K562 (cell line): ENCODE measurements around the gene NARF. TPM values are rescaled to one million over a fixed set of nuclear protein-coding genes. Genes with fewer than 3 reads are reported as not detected.

Experiments used
- ATAC-seq: fragments of 200-7000 bp; cut with Tn5 transposase; 3 replicates; pipeline ENCODE4 v1.9.1; 2020; ENCODE audit warnings: moderate library complexity
- BruUV-seq: library from RNA; stranded (reverse); fragments of 400-500 nt; replicated peaks from 2 replicates; lab custom pipeline; 2021; lab: Mats Ljungman, UMichigan
- CTCF ChIA-PET: fragments of 300-600 bp; formaldehyde crosslinking; extraction: SDS; loops from one replicate; lab custom pipeline; 2021; ENCODE audit warnings: low intra/inter-chr PET ratio; lab: Yijun Ruan, JAX
- POLR2A ChIA-PET: fragments of 300-600, 350-650 bp; sonication (Branson Sonifier 250); formaldehyde crosslinking; extraction: SDS; loops from one replicate; lab custom pipeline; 2021; ENCODE audit warnings: antibody characterized with exemption, inconsistent platforms; lab: Yijun Ruan, JAX
- DNase-seq, 4 experiments: peaks; one replicate each; pipeline versions ENCODE4 v3.0.0 to v3.0.0-alpha.2; 2011 to 2018; ENCODE audit warnings: low spot score in 3 of 4, mixed read lengths in 3 of 4; ENCODE audit errors: extremely low read depth in 1 of 4
- FAIRE-seq: peaks from 2 replicates; lab custom pipeline; 2011; peaks lifted over from hg19 to GRCh38; lab: Jason Lieb, UNC
- H2AFZ ChIP-seq: 2 replicates; pipeline ENCODE4 v1.6.0; 2011; ENCODE audit warnings: low read depth, low read length, control low read depth, inconsistent platforms
- H3K27ac ChIP-seq: fragments of 200-600 bp; 3 replicates; pipeline ENCODE4 v1.8.0; 2011; ENCODE audit warnings: low read depth, mild to moderate bottlenecking, control low read depth, inconsistent platforms, low read length, moderate library complexity, mixed read lengths; ENCODE audit errors: extremely low read depth
- H3K27me3 ChIP-seq, 2 experiments: fragments of 300-600 bp in 1 of 2; 2 replicates in 1 of 2; 3 replicates in 1 of 2; pipeline versions ENCODE4 v1.6.0 to v1.8.0; 2011; ENCODE audit warnings: inconsistent platforms in 2 of 2, low read length in 2 of 2, mild to moderate bottlenecking in 1 of 2, mixed read lengths in 1 of 2, moderate library complexity in 1 of 2; ENCODE audit not compliant: control insufficient read depth in 2 of 2, insufficient read depth in 2 of 2
- H3K36me3 ChIP-seq: fragments of 300-600 bp; 3 replicates; pipeline ENCODE4 v1.8.0; 2011; ENCODE audit warnings: mild to moderate bottlenecking, low read length, inconsistent platforms; ENCODE audit not compliant: control insufficient read depth, insufficient read depth
- H3K4me1 ChIP-seq, 2 experiments: fragments of 200-600 bp in 1 of 2; replicated peaks in 1 of 2; 2 replicates in 1 of 2; 3 replicates in 1 of 2; pipeline versions ENCODE4 v1.5.1 to v1.8.0; 2011; ENCODE audit warnings: inconsistent platforms in 2 of 2, low read length in 2 of 2, mild to moderate bottlenecking in 1 of 2, mixed read lengths in 1 of 2, moderate library complexity in 1 of 2; ENCODE audit not compliant: control insufficient read depth in 2 of 2, insufficient read depth in 2 of 2
- H3K4me2 ChIP-seq: 2 replicates; pipeline ENCODE4 v1.6.1; 2011; ENCODE audit warnings: low read length, control low read depth, inconsistent platforms, mixed read lengths; ENCODE audit not compliant: insufficient read depth
- H3K4me3 ChIP-seq: fragments of 200-600 bp; sonication (generic), shearing (Covaris generic); 2 replicates; pipeline ENCODE4 v1.5.1; 2016; ENCODE audit warnings: control low read depth, inconsistent platforms
- H3K79me2 ChIP-seq: fragments of 200-600 bp; 3 replicates; pipeline ENCODE4 v1.8.0; 2011; ENCODE audit warnings: low read length, inconsistent platforms; ENCODE audit not compliant: control insufficient read depth, insufficient read depth
- H3K9ac ChIP-seq, 2 experiments: 2 replicates each; pipeline versions ENCODE4 v1.6.0 to v1.6.1; 2011; ENCODE audit warnings: low read depth in 2 of 2, low read length in 2 of 2, control low read depth in 1 of 2, inconsistent platforms in 1 of 2, mild to moderate bottlenecking in 1 of 2, mixed read lengths in 1 of 2; ENCODE audit not compliant: insufficient read depth in 1 of 2
- H3K9me1 ChIP-seq: one replicate; pipeline ENCODE4 v1.6.0; 2011; ENCODE audit warnings: inconsistent platforms, mild to moderate bottlenecking, low read length, moderate library complexity; ENCODE audit not compliant: control insufficient read depth, insufficient read depth
- H3K9me3 ChIP-seq: replicated peaks from 2 replicates; pipeline ENCODE4 v1.5.1; 2011; ENCODE audit warnings: low read depth, low read length, inconsistent platforms; ENCODE audit not compliant: control insufficient read depth, insufficient read depth
- H4K20me1 ChIP-seq: replicated peaks from 2 replicates; pipeline ENCODE4 v1.6.1; 2011; ENCODE audit warnings: low read length, inconsistent platforms, mixed read lengths; ENCODE audit not compliant: control insufficient read depth, insufficient read depth
- FOXA3 ChIP-seq, 2 experiments: fragments of 450-650 bp in 1 of 2; sonication (generic) in 1 of 2; formaldehyde crosslinking; IDR thresholded peaks in 1 of 2; conservative IDR thresholded peaks in 1 of 2; 2 replicates each; pipeline versions ENCODE4 v1.4.0 to v1.8.0; 2020 to 2022; ENCODE audit warnings: mild to moderate bottlenecking in 2 of 2, missing genetic modification reagents in 1 of 2
- HMG20B ChIP-seq: fragments of 250-450 bp; sonication (Bioruptor Pico); IDR thresholded peaks from 2 replicates; pipeline ENCODE4 v1.5.0; 2021; ENCODE audit warnings: mild to moderate bottlenecking
- MIER1 ChIP-seq: fragments of 450-650 bp; IDR thresholded peaks from 2 replicates; pipeline ENCODE4 v1.6.1; 2016; ENCODE audit warnings: antibody characterized with exemption, mild to moderate bottlenecking, low read depth
- PRPF4 ChIP-seq: fragments of 200-400 bp; formaldehyde crosslinking; IDR thresholded peaks from one replicate; pipeline ENCODE4 v1.6.1; 2017; ENCODE audit warnings: low read length, low read depth, mild to moderate bottlenecking; ENCODE audit not compliant: insufficient read depth, poor library complexity, severe bottlenecking
- RHOXF2B ChIP-seq: fragments of 250-450 bp; sonication (Bioruptor Pico); conservative IDR thresholded peaks from 2 replicates; pipeline ENCODE4 v1.5.1; 2021
- SREBF2 ChIP-seq: sonication (generic); formaldehyde crosslinking; IDR thresholded peaks from 2 replicates; pipeline ENCODE4 v1.4.0; 2020; ENCODE audit warnings: mild to moderate bottlenecking, missing genetic modification reagents
- SRSF3 ChIP-seq: fragments of 200-400 bp; formaldehyde crosslinking; IDR thresholded peaks from 2 replicates; pipeline ENCODE4 v1.6.1; 2016; ENCODE audit warnings: mild to moderate bottlenecking, low read length, moderate library complexity; ENCODE audit not compliant: insufficient read depth
- SRSF7 ChIP-seq: fragments of 200-400 bp; formaldehyde crosslinking; optimal IDR thresholded peaks from 2 replicates; pipeline ENCODE3; 2017; ENCODE audit warnings: mild to moderate bottlenecking, low read depth, low read length
- ZFP36 ChIP-seq: fragments of 150-350 bp; IDR thresholded peaks from 2 replicates; pipeline ENCODE4 v1.6.1; 2018; ENCODE audit warnings: low read length, low read depth; ENCODE audit not compliant: partially characterized antibody
- ZNF140 ChIP-seq: fragments of 250-450 bp; sonication (Bioruptor Pico); IDR thresholded peaks from 2 replicates; pipeline ENCODE4 v1.8.0; 2021; ENCODE audit warnings: moderate library complexity, mild to moderate bottlenecking, inconsistent platforms
- ZNF79 ChIP-seq: fragments of 250-450 bp; sonication (Bioruptor Pico); IDR thresholded peaks from 2 replicates; pipeline ENCODE4 v1.4.0; 2020; ENCODE audit warnings: low read depth, mild to moderate bottlenecking, moderate library complexity
- WGBS: fragments of 100-300 bp; shearing (Covaris generic); methylation state at CpG from one replicate; pipeline ENCODE4 v1.1.6; 2016; ENCODE audit warnings: low coverage, mixed read lengths; ENCODE audit not compliant: insufficient coverage; ENCODE audit errors: missing lambda C conversion rate; 5-methylcytosine and 5-hydroxymethylcytosine counted together
- in situ Hi-C: fragments of 300-500 bp; cut with MboI; formaldehyde crosslinking; loops from 4 replicates; pipeline ENCODE4 v1.15.0; 2018; ENCODE audit warnings: inconsistent platforms, mixed read lengths
- intact Hi-C: fragments of 100-400 bp; cut with micrococcal nuclease; formaldehyde crosslinking; loops from 2 replicates; pipeline ENCODE4 v1.14.2; 2022
- polyA plus RNA-seq, 8 experiments: library from polyadenylated mRNA; depleted of rRNA in 4 of 8; stranded (reverse) in 5 of 8; unstranded in 3 of 8; fragments of >200 nt; fragmentation: Nextera tagmentation in 2 of 8; fragmentation: Illumina TruSeq in 1 of 8; extraction: Ambion mirVana in 2 of 8; extraction: Trizol in 1 of 8; gene quantifications; 2 replicates each; pipeline versions ENCODE4 v1.2.1 to v1.2.3, GENCODE V29; 2011 to 2014; ENCODE audit warnings: inconsistent platforms in 1 of 8, missing spikeins in 1 of 8
- total RNA-seq, 7 experiments: library from RNA; depleted of rRNA in 6 of 7; stranded (reverse); fragments of >200 nt in 6 of 7; fragmentation: Illumina TruSeq in 2 of 7; extraction: Trizol in 2 of 7; gene quantifications; 2 replicates each; pipeline versions ENCODE4 v1.2.1 to v1.2.3, GENCODE V29; 2011 to 2021; ENCODE audit warnings: low replicate concordance in 1 of 7
- TF ChIP-seq, protein P1 (sequence below): sonication (generic); formaldehyde crosslinking; IDR thresholded peaks from 2 replicates; pipeline ENCODE4 v1.8.0; 2022; ENCODE audit warnings: missing genetic modification reagents, mild to moderate bottlenecking, borderline replicate concordance
- TF ChIP-seq, protein P2 (sequence below): sonication (generic); formaldehyde crosslinking; IDR thresholded peaks from 2 replicates; pipeline ENCODE4 v1.8.1; 2022; ENCODE audit warnings: missing genetic modification reagents

Gene NARF
- total and polyA plus RNA-seq, 9 of the 15 experiments (the other 6 are each of a cell fraction or from before 2014, with no cell fraction given), result 60.4 to 423 (median 132) TPM

DNA sequence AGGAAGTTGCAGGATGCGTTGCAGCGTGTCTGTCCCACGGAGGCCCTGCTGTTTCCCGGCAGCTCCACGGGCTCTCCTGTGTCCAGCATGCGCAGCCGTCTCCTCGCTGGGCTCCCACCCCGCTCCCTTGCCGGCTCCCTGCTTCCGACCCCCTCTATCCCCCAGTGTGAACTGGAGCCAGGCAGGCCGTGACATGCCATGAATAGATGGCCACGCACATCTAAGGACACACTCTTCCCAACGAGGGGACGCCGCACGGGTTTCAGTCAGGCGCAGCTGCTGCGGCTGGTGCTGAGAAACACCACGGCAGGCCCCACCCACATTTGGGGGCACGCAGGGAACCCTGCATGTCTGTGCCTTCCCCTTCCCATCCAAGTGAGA, 49.6 kb upstream of the NARF start (continued):
- TF ChIP-seq RHOXF2B (CRISPR knock-in tag), result no peak
- no peak for TF ChIP-seq ZNF79
- no peak for TF ChIP-seq ZFP36

DNA sequence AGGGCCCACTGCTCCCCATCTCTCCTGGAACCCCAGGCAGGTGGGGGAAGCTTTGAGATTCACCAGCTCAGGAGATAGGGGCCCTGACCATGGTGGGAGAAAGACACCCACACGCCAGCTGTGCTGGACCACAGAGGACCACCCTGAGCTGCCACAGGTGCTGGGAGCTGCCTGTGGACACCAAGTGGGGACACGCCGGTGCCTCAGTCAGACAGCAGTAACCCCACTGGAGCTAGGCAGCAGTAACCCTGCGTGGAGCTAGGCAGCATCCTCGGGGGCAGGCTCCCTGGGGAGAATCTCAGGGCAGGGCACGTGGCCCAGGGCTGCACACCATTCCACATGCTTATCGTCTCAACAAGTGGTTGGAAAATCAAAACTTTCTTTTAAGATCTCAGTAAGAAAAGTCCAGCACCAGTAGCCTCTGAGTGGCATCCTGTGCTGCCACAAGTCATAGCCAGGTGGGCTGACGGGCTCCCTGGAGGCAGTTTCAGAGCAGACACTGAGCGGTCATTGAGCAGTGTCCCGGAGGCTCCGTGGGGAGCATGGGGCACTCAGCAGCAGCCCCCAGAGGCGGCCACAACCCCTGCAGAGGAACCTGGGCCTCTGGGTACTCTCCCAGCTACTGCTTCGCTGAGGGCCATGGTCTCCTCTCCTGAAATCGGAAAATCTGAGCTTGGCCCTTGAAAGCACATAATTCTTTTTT, 48.4 kb upstream of the NARF start:
- in situ Hi-C loops (no loop called here), intact Hi-C loops (loop anchor here (10.0 kb wide), 1 partner anchor 145 kb away; no protein-coding TSS in a partner anchor)
- DNase-seq (no peak), FAIRE-seq (no peak), ATAC-seq (no peak)
- Histone ChIP-seq H3K79me2 (peaks cover 15% of the 10 kb centered on the region; the same call in 2 of the 3 replicates), H3K9me3 (no peaks in the 10 kb centered on the region), H3K36me3 (peaks cover 19% of the 10 kb centered on the region; the same call in 2 of the 3 replicates), H3K4me1 (peaks cover 0 to 31% of the 10 kb centered on the region in 2 experiments; a peak in 3 of 5 replicates), H4K20me1 (peaks cover 4% of the 10 kb centered on the region), H3K27ac (no peak overlapping the region), H3K9me1 (peaks cover 5% of the 10 kb centered on the region), H3K9ac (peak overlapping the region in 1 of 2 experiments; percentile 70; a peak in 2 of 4 replicates), H3K4me2 (no peak overlapping the region), H3K4me3 (no peak overlapping the region), H2AFZ (no peak overlapping the region), H3K27me3 (no peaks in the 10 kb centered on the region)
- TF ChIP-seq SRSF7 (no peak), ZNF140 (CRISPR knock-in tag) (no peak), FOXA3 (CRISPR knock-in tag; conservative IDR thresholded peaks at IDR 0.05 in 1 of 2, IDR thresholded peaks at IDR 0.05 in 1 of 2) (no peak), MIER1 (no peak), PRPF4 (no peak), ZNF79 (no peak), HMG20B (CRISPR knock-in tag) (no peak), SRSF3 (no peak), SREBF2 (CRISPR knock-in tag) (no peak)
- TF ChIP-seq, protein P1, sequence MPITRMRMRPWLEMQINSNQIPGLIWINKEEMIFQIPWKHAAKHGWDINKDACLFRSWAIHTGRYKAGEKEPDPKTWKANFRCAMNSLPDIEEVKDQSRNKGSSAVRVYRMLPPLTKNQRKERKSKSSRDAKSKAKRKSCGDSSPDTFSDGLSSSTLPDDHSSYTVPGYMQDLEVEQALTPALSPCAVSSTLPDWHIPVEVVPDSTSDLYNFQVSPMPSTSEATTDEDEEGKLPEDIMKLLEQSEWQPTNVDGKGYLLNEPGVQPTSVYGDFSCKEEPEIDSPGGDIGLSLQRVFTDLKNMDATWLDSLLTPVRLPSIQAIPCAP, result no peak
- TF ChIP-seq, protein P2, sequence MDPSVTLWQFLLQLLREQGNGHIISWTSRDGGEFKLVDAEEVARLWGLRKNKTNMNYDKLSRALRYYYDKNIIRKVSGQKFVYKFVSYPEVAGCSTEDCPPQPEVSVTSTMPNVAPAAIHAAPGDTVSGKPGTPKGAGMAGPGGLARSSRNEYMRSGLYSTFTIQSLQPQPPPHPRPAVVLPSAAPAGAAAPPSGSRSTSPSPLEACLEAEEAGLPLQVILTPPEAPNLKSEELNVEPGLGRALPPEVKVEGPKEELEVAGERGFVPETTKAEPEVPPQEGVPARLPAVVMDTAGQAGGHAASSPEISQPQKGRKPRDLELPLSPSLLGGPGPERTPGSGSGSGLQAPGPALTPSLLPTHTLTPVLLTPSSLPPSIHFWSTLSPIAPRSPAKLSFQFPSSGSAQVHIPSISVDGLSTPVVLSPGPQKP (CRISPR knock-in tag), result no peak
- WGBS, result 86% methylated on average over 13 of the region's 14 CpGs
- CTCF ChIA-PET, result no interaction called here
- POLR2A ChIA-PET, result interaction anchor here (1.0 to 1.5 kb wide), 2 partner anchors 10 to 52 kb away, joined by 3 to 5 read pairs; no protein-coding TSS in a partner anchor
- BruUV-seq, result no TSS peak
